GM20000 (cell line): Measurements from ENCODE around the gene SLC35F1.

Source experiments
- DNase-seq: peaks from one replicate; pipeline ENCODE4 v3.0.0; 2012; ENCODE audit warnings: low spot score
- TF ChIP-seq, protein P1 (sequence below): IDR thresholded peaks from 2 replicates; pipeline ENCODE4 v1.5.1; 2012; ENCODE audit warnings: mild to moderate bottlenecking, control low read depth; ENCODE audit errors: extremely low read depth, missing control alignments

The SLC35F1 gene

GRCh38 chr6:118220429-118221128 lies 313.5 kb downstream of the SLC35F1 start:
- TF ChIP-seq, protein P1, sequence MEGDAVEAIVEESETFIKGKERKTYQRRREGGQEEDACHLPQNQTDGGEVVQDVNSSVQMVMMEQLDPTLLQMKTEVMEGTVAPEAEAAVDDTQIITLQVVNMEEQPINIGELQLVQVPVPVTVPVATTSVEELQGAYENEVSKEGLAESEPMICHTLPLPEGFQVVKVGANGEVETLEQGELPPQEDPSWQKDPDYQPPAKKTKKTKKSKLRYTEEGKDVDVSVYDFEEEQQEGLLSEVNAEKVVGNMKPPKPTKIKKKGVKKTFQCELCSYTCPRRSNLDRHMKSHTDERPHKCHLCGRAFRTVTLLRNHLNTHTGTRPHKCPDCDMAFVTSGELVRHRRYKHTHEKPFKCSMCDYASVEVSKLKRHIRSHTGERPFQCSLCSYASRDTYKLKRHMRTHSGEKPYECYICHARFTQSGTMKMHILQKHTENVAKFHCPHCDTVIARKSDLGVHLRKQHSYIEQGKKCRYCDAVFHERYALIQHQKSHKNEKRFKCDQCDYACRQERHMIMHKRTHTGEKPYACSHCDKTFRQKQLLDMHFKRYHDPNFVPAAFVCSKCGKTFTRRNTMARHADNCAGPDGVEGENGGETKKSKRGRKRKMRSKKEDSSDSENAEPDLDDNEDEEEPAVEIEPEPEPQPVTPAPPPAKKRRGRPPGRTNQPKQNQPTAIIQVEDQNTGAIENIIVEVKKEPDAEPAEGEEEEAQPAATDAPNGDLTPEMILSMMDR: no peak
- no peak for DNase-seq

DNA sequence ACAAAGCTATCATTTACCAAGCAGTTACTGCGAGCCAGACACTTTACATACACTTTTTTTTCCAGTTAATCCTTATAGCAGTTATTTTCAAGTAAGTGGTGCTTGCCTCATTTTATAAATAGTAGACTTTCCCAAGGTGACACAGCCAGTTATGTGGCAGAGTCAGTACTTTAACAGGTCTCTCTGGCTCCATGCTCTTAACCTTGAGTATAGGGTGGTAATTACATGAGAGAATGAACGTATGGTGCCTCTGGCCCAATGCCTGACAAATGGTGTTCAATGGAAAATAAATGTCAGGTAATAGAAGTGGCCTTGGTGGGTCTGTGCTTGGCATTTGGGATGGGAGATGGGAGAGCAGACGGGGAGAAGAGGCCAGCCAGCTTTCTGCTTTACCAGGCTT lies 316.3 kb downstream of the SLC35F1 start:
- no peak for DNase-seq
- TF ChIP-seq, protein P1: no peak

DNA sequence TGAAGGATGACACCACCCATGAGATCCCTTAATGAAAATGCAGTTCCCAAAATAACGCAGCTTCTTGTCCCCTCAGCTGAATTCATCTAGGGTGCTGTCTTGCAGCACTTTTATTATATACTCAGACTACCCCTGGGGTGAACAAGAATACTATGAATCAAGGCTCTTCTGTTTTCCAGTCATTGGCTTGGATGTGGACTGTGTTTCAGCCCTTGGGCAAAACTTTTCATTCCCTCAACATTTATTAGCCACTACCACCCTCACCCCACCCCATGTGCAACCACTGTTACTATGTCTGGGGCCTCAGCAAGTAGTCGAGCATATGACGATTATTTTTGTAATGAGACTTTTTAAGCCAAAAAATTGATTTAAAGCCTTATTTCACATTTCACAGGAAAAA lies 321.8 kb downstream of the SLC35F1 start:
- no peak for DNase-seq
- TF ChIP-seq, protein P1: no peak

GRCh38 chr6:118240878-118241528 lies 333.9 kb downstream of the SLC35F1 start:
- peak; percentile 29 for DNase-seq
- TF ChIP-seq, protein P1: no peak

- TF ChIP-seq, protein P1: no peak
- DNase-seq: no peak
Observed at GRCh38 chr6:118246406-118246805, 339.3 kb downstream of the SLC35F1 start.

DNA sequence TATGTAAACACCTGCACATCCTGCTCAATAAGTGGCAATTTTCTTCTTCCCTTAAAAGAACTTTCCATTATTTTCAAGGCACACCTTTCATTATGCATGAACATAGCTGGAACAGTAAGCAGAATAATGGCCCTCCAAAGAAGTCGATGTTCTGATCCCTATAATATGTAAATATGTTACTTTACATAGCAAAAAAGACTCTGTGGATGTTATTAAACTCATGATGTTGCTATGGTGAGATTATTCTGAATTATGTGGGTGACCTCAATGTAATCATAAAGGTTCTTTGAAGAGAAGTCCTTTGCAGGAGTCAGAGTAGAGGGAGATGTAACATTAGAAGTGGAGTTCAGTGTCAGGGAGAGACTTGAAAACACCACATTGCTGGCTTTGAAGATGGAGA lies 341.1 kb downstream of the SLC35F1 start:
- DNase-seq: no peak
- TF ChIP-seq, protein P1: no peak

DNA sequence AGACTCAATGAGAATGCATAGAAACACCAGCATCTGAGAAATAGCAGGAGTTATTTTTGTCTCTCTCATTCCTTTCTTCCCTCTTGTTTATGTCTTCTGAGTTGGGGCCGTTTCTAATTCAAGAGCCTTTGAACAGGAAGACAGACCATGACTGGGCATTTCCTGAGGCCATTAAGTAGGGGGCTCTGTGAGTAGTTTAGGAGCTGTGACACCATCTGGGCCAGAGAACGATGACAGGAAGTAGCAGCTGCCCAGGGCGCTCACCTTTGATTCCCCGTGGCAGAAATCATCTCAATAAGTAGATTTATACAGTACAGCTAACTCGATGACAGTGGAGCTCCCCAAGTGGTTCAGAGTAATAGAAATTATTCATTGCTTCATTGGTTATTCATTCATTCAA lies 342.6 kb downstream of the SLC35F1 start:
- TF ChIP-seq, protein P1: no peak
- no peak for DNase-seq
